ENCODE data around the gene SLC6A12. TPM values are rescaled to one million over a fixed set of nuclear protein-coding genes. Genes with fewer than 3 reads are reported as not detected.
"Not testable (repeated sequence)": the region's sequence is repeated elsewhere in the genome, so short reads cannot be mapped to it uniquely, and the experiment has no call there.

SLC6A12 gene
- total RNA-seq, 2 donors from 2014 or later = 0.33 to 6.7 TPM

DNA sequence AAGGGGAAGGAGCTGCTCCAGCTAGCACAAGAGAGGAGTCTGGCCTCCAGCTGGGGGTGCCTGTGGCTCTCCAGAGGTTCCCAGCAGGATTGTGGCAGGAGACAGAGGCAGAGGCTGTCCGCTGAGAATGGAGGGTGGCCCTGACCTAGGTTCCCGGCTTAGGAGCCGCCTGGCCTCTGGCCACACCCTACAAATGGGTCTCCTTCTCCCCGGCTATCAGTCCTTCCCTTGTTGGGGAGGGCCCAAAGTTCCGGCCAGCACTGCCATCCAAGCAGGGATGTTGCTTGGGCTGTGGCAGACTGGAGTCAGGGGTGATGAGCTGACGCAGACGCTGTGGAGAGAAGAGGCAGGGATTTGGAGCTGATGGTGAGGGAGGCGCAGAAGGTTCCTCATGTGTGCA, 23.1 kb downstream of the SLC6A12 start:
- intact Hi-C loops (cut with DNase I) = no loop called here
- H3K27ac ChIP-seq = no peak overlapping the region
- no peak overlapping the region for H3K4me3 ChIP-seq
- H3K4me1 ChIP-seq = peaks cover 14% of the 10 kb centered on the region
- no peaks in the 10 kb centered on the region for H3K9me3 ChIP-seq
- DNase-seq (no peak), ATAC-seq (no peak)
- no peak for TF ChIP-seq POLR2A (IDR thresholded peaks at IDR 0.05)
- TF ChIP-seq, protein P1, sequence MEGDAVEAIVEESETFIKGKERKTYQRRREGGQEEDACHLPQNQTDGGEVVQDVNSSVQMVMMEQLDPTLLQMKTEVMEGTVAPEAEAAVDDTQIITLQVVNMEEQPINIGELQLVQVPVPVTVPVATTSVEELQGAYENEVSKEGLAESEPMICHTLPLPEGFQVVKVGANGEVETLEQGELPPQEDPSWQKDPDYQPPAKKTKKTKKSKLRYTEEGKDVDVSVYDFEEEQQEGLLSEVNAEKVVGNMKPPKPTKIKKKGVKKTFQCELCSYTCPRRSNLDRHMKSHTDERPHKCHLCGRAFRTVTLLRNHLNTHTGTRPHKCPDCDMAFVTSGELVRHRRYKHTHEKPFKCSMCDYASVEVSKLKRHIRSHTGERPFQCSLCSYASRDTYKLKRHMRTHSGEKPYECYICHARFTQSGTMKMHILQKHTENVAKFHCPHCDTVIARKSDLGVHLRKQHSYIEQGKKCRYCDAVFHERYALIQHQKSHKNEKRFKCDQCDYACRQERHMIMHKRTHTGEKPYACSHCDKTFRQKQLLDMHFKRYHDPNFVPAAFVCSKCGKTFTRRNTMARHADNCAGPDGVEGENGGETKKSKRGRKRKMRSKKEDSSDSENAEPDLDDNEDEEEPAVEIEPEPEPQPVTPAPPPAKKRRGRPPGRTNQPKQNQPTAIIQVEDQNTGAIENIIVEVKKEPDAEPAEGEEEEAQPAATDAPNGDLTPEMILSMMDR (IDR thresholded peaks at IDR 0.05) = no peak
- WGBS, 2 donors = 83 to 89% methylated on average over 7 to 8 of the region's 8 CpGs
- no peaks in the 10 kb centered on the region for H3K36me3 ChIP-seq (replicated peaks in 1 of 2; ENCODE audit: insufficient read depth in 1 of 2, low read depth in 2 of 2)
- H3K27me3 ChIP-seq = no peaks in the 10 kb centered on the region

DNA sequence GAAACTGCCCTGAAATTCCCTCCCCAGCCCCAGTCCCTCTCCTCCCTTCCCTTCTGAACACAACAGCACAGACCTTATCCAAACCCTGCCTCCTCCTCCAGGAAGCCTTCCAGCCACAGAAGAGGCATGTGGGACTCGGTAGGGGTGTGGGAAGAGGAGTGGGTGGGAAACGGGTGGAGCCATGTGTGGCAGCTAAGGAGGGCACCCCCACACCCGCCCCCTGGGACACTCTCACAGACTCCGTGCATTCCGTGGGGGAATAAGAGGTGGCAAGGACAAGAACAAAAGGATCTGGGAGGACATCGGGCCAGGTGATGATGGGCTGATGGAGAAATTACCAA, 24.4 kb downstream of the SLC6A12 start:
- H3K4me1 ChIP-seq = peaks cover 14% of the 10 kb centered on the region
- 59 to 73% methylated on average over 6 of the region's 6 CpGs for WGBS, 2 donors
- H3K36me3 ChIP-seq (replicated peaks in 1 of 2; ENCODE audit: insufficient read depth in 1 of 2, low read depth in 2 of 2) = no peaks in the 10 kb centered on the region
- no peak for TF ChIP-seq POLR2A (IDR thresholded peaks at IDR 0.05)
- TF ChIP-seq, protein P1 (IDR thresholded peaks at IDR 0.05) = no peak
- H3K9me3 ChIP-seq = no peaks in the 10 kb centered on the region
- no peak for DNase-seq
- H3K27me3 ChIP-seq = no peaks in the 10 kb centered on the region
- no peak overlapping the region for H3K27ac ChIP-seq
- no peak for ATAC-seq
- intact Hi-C loops (cut with DNase I) = no loop called here
- H3K4me3 ChIP-seq = no peak overlapping the region

DNA sequence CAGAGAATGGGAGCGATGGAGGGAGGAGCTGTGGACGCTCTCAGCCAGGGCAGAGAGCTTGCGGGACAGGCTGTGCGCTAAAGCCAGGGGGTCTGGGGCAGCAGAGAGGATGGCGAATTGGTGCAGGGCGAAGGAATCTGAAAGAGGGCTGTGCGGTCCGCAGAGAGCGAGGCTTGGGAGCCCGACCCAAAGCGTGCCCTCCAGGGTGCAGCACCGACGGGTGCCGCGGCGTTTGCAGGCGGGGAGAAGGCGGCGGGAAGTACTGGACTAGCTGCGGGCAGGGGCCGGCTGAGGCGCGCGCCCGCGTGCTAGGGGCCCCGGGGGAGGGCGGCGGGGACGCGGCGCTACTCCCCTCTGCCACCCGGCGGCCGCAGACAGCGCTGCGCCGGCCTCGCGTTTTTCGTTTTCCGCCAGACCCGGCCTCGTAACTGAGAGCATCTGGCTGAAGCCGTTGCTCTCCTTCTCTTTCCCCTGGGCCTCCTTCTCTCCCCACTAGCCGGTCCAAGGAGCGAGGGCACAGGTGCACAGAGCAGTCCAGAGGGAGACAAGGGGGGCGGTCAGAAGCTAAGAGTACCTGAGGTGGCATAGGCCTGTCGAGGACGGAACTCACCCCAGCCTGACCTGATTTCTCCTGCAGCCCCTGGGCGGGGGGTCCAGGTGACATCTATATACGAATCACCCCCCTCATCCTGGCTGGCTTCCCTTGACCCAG, 24.9 kb downstream of the SLC6A12 start:
- peak overlapping the region in 1 of 2 donors; percentile 18 for H3K4me3 ChIP-seq
- no peak overlapping the region for H3K27ac ChIP-seq
- ATAC-seq = peak; percentile 89
- intact Hi-C loops (cut with DNase I) = no loop called here
- peak; percentile 43 to 68 (median 58) for DNase-seq
- H3K9me3 ChIP-seq = no peaks in the 10 kb centered on the region
- H3K27me3 ChIP-seq = no peaks in the 10 kb centered on the region
- TF ChIP-seq, protein P1 (IDR thresholded peaks at IDR 0.05) = peak; percentile 43 to 87 (median 79)
- TF ChIP-seq POLR2A (IDR thresholded peaks at IDR 0.05) = no peak
- WGBS, 2 donors = 5 to 14% methylated on average over 9 to 28 of the region's 52 CpGs
- H3K36me3 ChIP-seq (replicated peaks in 1 of 2; ENCODE audit: insufficient read depth in 1 of 2, low read depth in 2 of 2) = no peaks in the 10 kb centered on the region
- H3K4me1 ChIP-seq = peaks cover 14% of the 10 kb centered on the region

DNA sequence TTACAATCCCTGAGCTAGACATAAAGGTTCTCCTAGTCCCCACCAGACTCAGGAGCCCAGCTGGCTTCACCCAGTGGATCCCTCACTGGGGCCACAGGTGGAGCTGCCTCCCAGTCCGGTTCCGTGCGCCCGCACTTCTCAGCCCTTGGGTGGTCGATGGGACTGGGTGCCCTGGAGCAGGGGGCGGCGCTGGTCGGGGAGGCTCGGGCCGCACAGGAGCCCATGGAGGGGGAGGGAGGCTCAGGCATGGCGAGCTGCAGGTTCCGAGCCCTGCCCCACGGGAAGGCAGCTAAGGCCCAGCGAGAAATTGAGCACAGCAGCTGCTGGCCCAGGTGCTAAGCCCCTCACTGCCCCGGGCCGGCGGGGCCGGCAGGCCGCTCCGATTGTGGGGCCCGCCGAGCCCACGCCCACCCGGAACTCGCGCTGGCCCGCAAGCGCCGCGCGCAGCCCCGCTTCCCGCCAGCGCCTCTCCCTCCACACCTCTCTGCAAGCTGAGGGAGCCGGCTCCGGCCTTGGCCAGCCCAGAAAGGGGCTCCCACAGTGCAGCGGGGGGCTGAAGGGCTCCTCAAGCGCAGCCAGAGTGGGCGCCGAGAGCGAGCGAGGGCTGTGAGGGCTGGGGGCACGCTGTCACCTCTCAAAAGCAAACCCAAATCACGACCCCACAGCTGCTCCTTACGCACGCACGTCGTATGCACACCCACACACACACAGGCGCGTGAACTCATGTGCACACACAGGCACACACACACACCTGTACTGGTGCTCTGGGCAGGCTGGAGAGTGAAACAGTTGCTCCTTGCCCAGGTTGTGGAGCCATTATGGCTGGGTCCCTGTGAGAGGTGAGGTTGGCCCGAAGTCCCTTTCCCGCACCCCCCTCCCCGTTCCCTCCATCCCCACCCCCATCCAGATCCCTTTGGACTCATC, 25.7 kb downstream of the SLC6A12 start:
- H3K36me3 ChIP-seq (replicated peaks in 1 of 2; ENCODE audit: insufficient read depth in 1 of 2, low read depth in 2 of 2); intact Hi-C loops (cut with DNase I); H3K9me3 ChIP-seq; H3K27me3 ChIP-seq; H3K27ac ChIP-seq; ATAC-seq; DNase-seq: not testable (repeated sequence)
- Histone ChIP-seq H3K4me1 (peaks cover 14% of the 10 kb centered on the region), H3K4me3 (peak overlapping the region in 1 of 2 donors; percentile 18)
- 66 to 84% methylated on average over 14 to 43 of the region's 53 CpGs for WGBS, 2 donors

DNA sequence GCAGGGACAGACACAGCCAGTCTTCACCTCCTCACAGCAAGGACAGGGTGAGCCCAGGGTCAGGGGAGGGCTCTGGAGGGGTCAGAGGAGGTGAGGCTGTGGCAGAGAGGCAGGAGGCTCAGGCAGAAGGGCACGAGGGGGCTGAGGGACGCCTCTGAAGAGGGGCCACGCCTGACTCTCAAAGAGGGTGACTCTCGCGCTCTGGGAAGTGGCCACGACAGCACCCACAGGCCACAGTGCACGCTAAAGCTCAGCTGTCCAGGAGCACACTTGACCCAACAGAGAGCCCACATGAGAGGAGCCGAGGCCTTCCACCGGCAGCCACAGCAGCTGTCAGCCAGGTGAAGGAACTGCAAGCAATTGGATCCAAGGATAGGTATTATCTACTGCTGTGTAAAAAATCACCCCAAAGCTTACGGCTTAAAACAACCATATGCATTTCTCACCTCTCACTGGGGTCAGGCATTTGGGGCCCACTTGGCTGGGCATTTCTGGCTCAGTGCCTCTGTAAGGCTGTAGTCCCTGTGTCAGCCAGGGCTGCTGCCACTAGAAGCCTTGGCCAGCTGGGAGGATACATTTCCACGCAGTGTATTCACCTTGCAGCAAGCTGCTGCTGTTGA, 27.8 kb downstream of the SLC6A12 start:
- intact Hi-C loops (cut with DNase I) = no loop called here
- H3K27me3 ChIP-seq = no peaks in the 10 kb centered on the region
- 81% methylated on average over 9 to 11 of the region's 11 CpGs for WGBS, 2 donors
- no peaks in the 10 kb centered on the region for H3K36me3 ChIP-seq (replicated peaks in 1 of 2; ENCODE audit: insufficient read depth in 1 of 2, low read depth in 2 of 2)
- DNase-seq = no peak
- ATAC-seq = no peak
- H3K4me1 ChIP-seq = peaks cover 14% of the 10 kb centered on the region
- H3K4me3 ChIP-seq = no peak overlapping the region
- no peaks in the 10 kb centered on the region for H3K9me3 ChIP-seq
- no peak for TF ChIP-seq POLR2A (IDR thresholded peaks at IDR 0.05)
- TF ChIP-seq, protein P1 (IDR thresholded peaks at IDR 0.05) = no peak
- H3K27ac ChIP-seq = no peak overlapping the region

Measured in body of pancreas (tissue), 4 donors.